ENCODE measurements around the gene ZNF611.
"Not testable (repeated sequence)": the region's sequence is repeated elsewhere in the genome, so short reads cannot be mapped to it uniquely, and the experiment has no call there.

The ZNF611 gene

GRCh38 chr19:52722062-52723003 is 12.5 kb downstream of the ZNF611 start:
- no peak for DNase-seq
- intact Hi-C loops (cut with DNase I), result no loop called here

DNA sequence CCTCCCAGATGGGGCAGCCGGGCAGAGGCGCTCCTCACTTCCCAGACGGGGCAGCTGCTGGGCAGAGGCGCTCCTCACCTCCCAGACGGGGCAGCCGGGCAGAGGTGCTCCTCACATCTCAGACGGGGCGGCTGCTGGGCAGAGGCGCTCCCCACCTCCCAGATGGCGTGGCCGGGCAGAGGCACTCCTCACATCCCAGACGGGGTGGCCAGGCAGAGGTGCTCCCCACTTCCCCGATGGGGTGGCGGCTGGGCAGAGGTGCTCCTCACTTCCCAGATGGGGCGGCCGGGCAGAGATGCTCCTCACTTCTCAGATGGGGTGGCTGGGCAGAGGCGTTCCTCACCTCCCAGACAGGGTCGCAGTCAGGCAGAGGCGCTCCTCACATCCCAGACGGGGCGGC is 14.3 kb downstream of the ZNF611 start:
- DNase-seq, result peak in 1 of 10 donors; percentile 86
- intact Hi-C loops (cut with DNase I), result not testable (repeated sequence)

DNA sequence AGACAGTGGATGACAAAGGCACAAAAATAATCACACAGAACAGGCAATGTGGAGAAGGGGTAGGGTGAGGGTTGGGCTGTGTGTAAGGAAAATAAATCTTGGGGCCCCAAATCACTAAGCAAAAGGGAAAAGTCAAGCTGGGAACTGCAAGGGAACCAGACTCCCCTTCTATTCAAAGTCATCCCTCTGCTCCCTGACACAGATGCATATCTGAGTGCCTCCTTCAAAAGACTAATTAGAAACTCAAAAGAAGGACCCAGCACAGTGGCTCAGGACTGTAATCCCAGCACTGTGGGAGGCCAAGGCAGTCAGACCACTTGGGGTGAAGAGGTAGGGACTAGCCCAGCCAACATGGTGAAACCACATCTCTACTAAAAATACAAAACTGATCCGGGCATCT is 18.3 kb downstream of the ZNF611 start:
- intact Hi-C loops (cut with DNase I), result no loop called here

GRCh38 chr19:52715902-52716301 is 18.9 kb downstream of the ZNF611 start:
- intact Hi-C loops (cut with DNase I), result not testable (repeated sequence)

More for the DNA sequence above, 18.3 kb downstream of the ZNF611 start:
- no peak for DNase-seq

DNA sequence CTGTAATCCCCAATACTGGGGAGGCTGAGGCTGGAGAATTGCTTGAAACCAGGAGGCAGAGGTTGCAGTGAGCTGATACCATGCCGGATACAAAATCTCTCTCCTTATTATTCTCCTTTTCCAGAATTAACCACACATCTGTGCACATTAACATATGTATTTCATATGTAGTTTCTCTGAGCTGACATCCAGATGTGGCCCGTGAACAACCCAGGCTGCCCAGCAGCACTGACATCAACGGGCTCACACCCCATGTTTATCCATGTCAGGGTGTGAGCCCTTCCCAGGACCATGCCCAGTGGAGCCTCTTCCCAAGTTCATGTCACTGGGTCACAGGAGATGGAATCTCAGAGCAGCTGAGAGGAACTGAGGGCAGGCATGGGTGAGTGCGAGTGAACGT is 19.5 kb downstream of the ZNF611 start:
- DNase-seq; intact Hi-C loops (cut with DNase I): not testable (repeated sequence)

More at GRCh38 chr19:52715902-52716301, 18.9 kb downstream of the ZNF611 start:
- not testable (repeated sequence) for DNase-seq

DNA sequence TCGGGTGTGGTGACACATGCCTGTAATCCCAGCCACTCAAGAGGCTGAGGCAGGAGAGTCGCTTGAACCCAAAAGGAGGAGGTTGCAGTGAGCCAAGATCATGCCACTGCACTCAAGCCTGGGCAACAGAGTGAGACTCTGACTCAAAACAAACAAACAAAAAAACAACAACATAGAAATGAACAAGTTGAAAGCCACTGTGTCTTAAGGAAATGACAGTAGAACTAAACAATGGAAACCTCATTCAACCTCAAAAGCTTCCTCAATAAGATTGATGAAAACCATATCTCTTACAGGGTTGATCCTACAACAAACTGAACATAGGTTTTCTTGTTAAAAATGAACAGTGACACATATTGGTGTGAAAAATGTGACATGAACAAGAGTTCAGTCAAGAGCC is 21.8 kb downstream of the ZNF611 start:
- intact Hi-C loops (cut with DNase I); DNase-seq: not testable (repeated sequence)

- DNase-seq; intact Hi-C loops (cut with DNase I): not testable (repeated sequence)
Measured at GRCh38 chr19:52711661-52712060, 23.2 kb downstream of the ZNF611 start.

- DNase-seq, result no peak
- intact Hi-C loops (cut with DNase I), result no loop called here
Measured at GRCh38 chr19:52710538-52710937, 24.3 kb downstream of the ZNF611 start.

- intact Hi-C loops (cut with DNase I); DNase-seq: not testable (repeated sequence)
Measured at GRCh38 chr19:52705615-52706014, 29.2 kb downstream of the ZNF611 start.

- no peak for DNase-seq
- intact Hi-C loops (cut with DNase I), result no loop called here
Measured at GRCh38 chr19:52703917-52704316, 30.9 kb downstream of the ZNF611 start.

GRCh38 chr19:52700673-52701072 is 34.2 kb downstream of the ZNF611 start:
- DNase-seq, result no peak
- intact Hi-C loops (cut with DNase I), result no loop called here

DNA sequence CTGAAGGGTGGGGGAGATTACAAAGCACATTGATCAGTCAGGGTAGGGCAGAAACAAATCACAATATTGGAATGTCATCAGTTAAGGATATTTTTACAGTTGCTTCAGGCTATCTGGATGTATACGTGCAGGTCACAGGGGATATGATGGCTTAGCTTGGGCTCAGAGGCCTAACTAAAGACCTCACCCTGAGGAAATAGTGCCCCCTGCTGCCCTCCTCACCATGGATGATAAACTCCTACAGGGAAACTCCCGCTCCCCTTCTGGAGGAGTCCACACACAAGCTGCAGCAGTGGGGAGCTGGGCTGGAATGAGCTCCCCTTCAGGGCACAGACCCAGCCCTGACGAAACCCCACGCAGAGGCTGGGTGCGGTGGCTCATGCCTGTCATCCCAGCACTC is 35.3 kb downstream of the ZNF611 start:
- peak in 4 of 10 donors; percentile 12 to 80 (median 44) for DNase-seq
- intact Hi-C loops (cut with DNase I), result not testable (repeated sequence)

- no peak for DNase-seq
- intact Hi-C loops (cut with DNase I), result no loop called here
Measured at GRCh38 chr19:52695996-52696395, 38.8 kb downstream of the ZNF611 start.

GRCh38 chr19:52694921-52695320 is 39.9 kb downstream of the ZNF611 start:
- intact Hi-C loops (cut with DNase I), result loop anchor here (5.0 kb wide), 2 partner anchors 37 to 58 kb away; partner anchors contain the start of gene ZNF83
- DNase-seq, result no peak

- intact Hi-C loops (cut with DNase I), result loop anchor here (5.0 kb wide), 2 partner anchors 38 to 57 kb away; partner anchors contain the start of gene ZNF83
- not testable (repeated sequence) for DNase-seq
Measured at GRCh38 chr19:52694281-52694680, 40.6 kb downstream of the ZNF611 start.

- intact Hi-C loops (cut with DNase I), result loop anchor here (5.0 kb wide), 2 partner anchors 40 to 55 kb away; partner anchors contain the start of gene ZNF83
- DNase-seq, result no peak
Measured at GRCh38 chr19:52692431-52693008, 42.3 kb downstream of the ZNF611 start.

DNA sequence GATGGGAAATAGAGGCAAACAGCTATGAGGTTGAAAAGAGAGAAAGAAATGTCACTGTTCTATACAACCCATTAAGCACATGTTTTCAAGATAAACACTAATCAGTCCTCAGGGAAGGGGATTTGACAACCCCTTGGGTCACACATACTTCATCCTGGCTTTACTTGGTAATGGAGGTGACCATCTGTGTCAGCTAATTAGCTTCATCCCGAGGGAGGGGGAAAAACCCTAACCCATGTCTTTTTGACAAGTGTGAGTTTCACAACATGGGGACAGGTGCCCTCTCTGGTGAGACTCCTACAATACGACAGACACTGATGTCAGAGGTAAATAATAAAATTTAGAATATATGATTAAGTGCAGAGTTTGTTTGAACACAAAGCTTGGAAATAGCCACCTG is 43.1 kb downstream of the ZNF611 start:
- intact Hi-C loops (cut with DNase I), result loop anchor here (5.0 kb wide), 2 partner anchors 41 to 54 kb away; partner anchors contain the start of gene ZNF83

GRCh38 chr19:52691215-52691610 is 43.6 kb downstream of the ZNF611 start:
- no peak for DNase-seq
- intact Hi-C loops (cut with DNase I), result loop anchor here (5.0 kb wide), 2 partner anchors 41 to 54 kb away; partner anchors contain the start of gene ZNF83

More for the DNA sequence above, 43.1 kb downstream of the ZNF611 start:
- no peak for DNase-seq

- peak; percentile 79 to 98 (median 90) for DNase-seq
- intact Hi-C loops (cut with DNase I), result loop anchor here (5.0 kb wide), 2 partner anchors 42 to 53 kb away; partner anchors contain the start of gene ZNF83
Measured at GRCh38 chr19:52690369-52691214, 44.3 kb downstream of the ZNF611 start.

GRCh38 chr19:52689843-52690368 is 44.9 kb downstream of the ZNF611 start:
- DNase-seq, result peak; percentile 16 to 91 (median 33)
- intact Hi-C loops (cut with DNase I), result loop anchor here (5.0 kb wide), 2 partner anchors 42 to 53 kb away; partner anchors contain the start of gene ZNF83
